Measurements from ENCODE around the gene HDAC8.

Gene HDAC8

GRCh38 chrX:72294497-72294896 is 278.1 kb downstream of the HDAC8 start:
- DNase-seq (ENCODE audit: low spot score): no peak

GRCh38 chrX:72282302-72282701 is 290.3 kb downstream of the HDAC8 start:
- DNase-seq (ENCODE audit: low spot score): no peak

GRCh38 chrX:72280321-72280845 is 292.3 kb downstream of the HDAC8 start:
- no peak for DNase-seq (ENCODE audit: low spot score)
